ENCODE data around the gene BMAL2.

The BMAL2 gene, protein sequence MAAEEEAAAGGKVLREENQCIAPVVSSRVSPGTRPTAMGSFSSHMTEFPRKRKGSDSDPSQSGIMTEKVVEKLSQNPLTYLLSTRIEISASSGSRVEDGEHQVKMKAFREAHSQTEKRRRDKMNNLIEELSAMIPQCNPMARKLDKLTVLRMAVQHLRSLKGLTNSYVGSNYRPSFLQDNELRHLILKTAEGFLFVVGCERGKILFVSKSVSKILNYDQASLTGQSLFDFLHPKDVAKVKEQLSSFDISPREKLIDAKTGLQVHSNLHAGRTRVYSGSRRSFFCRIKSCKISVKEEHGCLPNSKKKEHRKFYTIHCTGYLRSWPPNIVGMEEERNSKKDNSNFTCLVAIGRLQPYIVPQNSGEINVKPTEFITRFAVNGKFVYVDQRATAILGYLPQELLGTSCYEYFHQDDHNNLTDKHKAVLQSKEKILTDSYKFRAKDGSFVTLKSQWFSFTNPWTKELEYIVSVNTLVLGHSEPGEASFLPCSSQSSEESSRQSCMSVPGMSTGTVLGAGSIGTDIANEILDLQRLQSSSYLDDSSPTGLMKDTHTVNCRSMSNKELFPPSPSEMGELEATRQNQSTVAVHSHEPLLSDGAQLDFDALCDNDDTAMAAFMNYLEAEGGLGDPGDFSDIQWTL

DNA sequence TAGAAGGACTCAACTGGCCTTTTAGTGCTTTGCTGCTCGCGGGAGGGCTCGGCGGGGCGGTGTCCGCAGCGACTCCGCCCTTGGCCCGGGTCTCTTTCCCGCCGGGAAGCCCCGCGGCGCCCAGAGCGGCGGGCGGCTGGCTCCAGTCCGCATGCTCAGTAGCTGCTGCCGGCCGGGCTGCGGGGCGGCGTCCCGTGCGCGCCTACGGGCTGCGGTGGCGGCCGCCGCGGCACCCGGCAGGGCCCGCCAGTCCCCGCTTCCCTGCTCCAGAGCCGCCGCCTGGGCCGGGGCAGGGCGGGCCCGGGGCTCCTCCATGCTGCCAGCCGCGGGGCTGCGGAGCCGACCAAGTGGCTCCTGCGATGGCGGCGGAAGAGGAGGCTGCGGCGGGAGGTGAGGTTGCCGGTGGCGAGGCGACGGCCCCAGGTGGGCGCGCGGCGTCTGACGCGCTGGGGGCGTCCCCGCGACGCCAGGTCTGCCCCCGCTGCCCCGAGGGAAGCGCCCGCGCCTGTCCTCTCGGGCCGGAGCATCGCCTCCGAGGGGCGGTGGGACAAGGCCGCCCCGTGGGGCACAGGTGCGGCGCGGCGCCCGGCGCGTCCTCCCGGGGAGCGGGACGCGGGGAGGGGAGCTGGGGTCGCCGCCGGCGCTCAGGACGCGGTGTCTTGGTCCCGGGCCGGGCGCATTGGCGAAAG is at the start of gene BMAL2:
Gene BMAL2 (plus strand): TSS at position 123 of the 689 bp plus-strand sequence. CDS start 237 bp downstream, at position 360.
- DNase-seq = peak; percentile 42

DNA sequence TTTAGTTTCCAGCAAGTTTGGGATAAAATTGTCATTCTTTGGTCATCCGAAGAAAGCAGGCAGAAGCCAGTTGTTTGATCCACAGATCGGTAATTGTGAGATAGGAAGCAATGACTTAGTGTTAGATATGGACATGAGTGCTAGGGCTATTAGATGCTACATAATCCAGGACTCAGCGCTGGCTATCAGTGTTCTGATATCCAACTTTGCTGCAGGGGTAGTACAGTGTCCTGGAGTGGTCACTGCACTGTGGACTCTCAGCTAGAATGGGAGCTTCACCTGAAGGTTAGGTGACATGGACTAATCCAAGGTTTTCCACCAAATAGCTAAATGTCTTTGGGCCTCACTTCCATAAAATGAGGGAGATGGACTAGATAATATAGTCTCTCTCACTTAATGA is 48.6 kb upstream of the BMAL2 start:
- no peak for DNase-seq

GRCh38 chr12:27284751-27285150 is 47.9 kb upstream of the BMAL2 start:
- no peak for DNase-seq

DNA sequence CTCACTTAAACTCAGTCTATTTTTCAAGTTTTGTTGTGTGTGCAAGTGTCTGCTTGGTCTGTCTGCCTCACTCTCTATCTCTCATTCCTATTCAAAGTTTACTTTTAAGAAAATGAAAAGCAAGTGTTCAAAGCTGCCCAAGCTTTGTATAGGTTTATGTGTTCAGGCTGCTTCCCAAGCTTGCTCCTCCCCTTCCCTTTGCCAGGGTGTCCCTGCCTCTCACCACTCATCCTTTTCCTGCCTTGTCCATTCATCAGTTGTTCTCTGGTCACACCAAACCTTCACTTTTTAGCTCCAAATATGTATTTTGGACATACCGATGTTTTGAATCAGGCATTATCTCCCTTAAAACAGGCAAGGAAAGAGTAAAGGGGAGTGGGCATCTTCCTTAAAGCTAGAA is 47.2 kb upstream of the BMAL2 start:
- no peak for DNase-seq

- DNase-seq = no peak
Observed at GRCh38 chr12:27289414-27289813, 43.2 kb upstream of the BMAL2 start.

DNA sequence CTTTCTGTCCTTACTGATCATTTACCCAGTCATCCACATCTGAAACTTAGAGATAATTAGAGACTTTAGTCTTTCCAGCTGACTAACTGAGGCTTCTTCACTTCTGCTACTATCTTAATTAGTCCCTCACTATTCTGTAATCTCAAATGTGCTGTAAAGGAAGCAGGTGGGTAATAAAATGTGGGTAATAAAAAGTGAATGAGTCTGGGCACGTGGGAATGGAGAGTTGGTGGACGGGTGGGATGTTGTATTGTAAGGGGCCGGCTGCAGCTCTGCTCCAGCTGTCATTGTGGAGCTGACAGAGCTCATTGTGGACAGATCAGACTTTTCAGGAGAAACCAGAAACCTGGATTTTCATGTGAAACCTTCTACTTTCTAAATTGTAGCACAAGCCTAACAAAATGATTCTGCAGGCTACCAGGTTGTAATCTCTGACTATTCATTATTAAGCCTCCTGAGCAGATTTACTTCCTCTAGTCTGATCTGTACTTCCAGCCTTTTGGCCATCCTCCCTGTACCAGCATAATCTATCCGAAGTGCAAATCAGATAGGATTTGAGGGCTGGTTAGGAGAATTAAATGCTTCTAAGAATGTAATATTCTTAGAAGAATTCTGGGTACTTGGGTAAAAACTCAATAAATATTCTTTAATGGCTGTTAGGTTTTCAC is 42.0 kb upstream of the BMAL2 start:
- no peak for DNase-seq

- DNase-seq = no peak
Observed at GRCh38 chr12:27291862-27292261, 40.8 kb upstream of the BMAL2 start.

DNA sequence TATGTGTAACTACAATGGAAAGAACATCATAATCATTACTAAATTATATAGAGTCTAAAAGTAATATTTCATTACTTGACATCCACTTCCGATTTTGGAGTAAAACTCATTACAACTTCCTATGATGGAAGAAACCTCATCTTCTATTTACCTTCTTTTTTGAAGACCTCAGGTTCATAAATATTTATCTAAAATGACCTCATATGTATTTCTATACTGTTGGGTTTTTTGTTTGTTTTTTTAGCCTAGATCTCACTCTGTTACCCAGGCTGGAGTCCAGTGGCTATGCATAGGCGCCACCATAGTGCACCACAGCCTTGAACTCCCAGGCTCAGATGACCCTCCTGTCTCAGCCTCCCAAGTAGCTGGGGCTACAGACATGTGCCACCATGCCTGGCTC is 39.9 kb upstream of the BMAL2 start:
- DNase-seq = no peak

GRCh38 chr12:27293463-27293862 is 39.2 kb upstream of the BMAL2 start:
- peak; percentile 30 for DNase-seq

DNA sequence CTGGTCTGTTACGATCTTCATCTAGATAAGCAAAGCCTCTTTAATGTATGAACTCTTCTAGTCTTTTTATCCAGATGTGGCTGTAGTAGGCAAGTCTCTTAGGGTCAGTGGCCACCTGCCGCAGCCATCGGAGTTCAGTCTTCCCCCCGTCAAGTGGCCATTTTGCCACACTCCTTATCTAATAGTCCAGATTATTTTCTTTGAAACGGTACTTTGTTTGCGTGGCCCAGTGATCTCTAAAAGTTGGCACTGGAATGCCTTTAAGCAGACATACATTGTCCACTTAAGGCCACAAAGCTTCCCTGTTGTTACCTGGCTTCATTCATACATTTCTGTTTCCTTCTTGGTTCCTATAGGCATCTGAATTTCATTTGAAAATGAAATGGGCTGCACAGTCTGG is 36.0 kb upstream of the BMAL2 start:
- DNase-seq = no peak

GRCh38 chr12:27297566-27297965 is 35.1 kb upstream of the BMAL2 start:
- no peak for DNase-seq

DNA sequence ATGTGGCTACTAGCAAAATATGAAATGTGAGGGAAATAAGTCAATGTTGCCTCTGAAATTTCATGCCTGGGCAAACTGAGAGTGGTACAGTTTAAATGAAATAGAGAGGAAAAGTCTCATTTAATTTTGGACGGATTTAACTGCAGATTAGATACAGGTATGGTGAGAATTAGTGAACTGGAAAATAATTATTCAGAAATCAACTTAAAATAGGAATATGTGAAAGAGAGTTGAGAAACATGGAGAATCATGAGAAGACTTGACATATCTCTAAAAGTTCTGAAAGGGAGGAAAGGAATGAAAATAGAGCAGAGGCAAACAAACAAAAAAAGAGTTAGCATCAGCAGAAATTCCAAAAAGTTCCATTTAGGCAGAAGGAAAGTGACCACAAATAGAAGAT is 33.5 kb upstream of the BMAL2 start:
- DNase-seq = no peak

DNA sequence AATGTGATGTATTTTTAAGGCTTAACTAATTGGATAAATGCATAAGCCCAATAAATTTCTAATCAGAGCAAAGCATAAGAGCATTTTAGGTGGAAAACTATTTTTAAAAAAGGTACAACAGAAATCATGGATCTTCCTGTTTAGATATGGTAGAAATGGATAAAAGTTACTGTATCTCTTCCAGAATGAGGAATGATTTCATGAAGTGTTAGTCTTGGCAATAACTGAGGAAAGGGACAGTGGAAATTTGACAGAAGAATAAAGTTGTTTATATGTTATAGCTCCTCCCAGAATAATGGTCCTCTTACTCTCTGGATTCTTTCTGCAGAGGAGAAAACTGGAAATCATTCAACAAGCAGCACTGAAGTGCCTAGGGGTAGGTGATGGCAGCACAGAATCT is 32.4 kb upstream of the BMAL2 start:
- DNase-seq = no peak

GRCh38 chr12:27303139-27304111 is 29.2 kb upstream of the BMAL2 start:
- DNase-seq = no peak

- no peak for DNase-seq
Observed at GRCh38 chr12:27304856-27305255, 27.8 kb upstream of the BMAL2 start.

DNA sequence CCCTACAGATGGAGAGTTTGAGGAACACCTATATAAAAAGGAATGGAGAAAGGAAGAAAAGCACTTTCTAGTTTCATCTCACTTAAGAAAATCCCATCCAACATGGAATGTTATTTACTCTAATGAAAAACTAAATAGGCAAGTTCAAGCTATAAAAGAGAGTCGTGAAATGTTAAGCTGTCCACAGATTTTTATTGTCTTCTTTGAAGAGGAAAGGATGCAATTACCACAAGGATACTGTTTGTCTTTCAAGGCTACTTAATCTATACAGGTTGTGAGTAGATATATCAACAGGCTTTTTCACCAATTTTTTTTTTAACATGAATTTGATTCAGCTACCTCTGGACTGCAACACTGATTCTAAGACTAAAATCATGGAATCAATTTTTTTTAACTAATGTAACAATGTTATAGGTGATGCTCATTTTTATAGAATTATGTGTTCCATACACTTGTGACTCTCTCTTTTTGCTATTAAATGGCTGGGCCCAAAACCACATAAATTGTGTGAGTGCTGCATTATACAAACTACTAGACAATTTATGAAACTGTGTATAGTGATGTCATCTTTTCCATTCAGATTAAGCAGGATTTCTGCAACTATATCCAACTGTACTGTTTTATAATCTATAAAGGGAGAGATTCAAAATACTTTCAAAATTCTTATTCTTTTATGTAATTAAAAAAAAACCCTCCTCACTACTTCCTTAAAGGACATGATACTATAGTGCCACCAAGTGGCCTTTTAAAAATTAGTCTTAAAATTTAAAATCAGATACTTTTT is 26.8 kb upstream of the BMAL2 start:
- peak; percentile 39 for DNase-seq

GRCh38 chr12:27309293-27309994 is 23.2 kb upstream of the BMAL2 start:
- DNase-seq = no peak

DNA sequence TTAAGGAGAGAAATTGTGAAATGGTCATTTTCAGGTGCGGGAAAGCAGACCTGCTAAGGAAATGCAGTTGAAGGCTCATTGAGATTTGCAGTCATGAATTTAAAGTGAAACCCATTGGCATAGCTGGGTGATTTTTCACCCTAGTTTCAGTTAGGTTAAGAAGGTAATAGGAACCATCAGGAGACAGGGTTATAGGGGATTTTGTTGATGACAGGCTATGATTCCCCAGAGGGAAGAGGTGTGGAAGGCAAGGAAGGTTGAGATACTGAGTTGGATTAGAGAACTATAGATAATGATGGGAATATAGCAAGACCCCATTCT is 22.7 kb upstream of the BMAL2 start:
- DNase-seq = no peak

GRCh38 chr12:27316947-27317346 is 15.7 kb upstream of the BMAL2 start:
- no peak for DNase-seq

- DNase-seq = no peak
Observed at GRCh38 chr12:27319409-27319808, 13.2 kb upstream of the BMAL2 start.

DNA sequence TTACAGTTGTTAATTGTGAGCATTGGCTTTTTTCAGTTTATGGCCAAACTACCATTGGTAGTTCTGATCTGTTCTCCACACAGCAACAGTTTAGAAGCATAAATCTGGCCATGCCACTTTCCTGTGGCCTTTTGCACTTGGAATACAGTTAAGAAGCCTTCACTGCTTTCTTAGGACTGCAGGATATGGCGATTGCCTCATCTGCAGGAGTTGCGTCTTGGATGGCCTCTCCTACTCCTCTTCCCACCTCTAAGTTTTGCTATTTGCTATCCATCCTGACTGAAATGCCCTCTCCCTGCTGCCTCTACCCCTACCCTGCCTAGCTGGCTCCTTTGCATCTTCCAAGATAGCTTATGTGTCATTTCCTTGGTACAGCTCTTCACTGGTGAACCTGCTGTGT is 12.8 kb upstream of the BMAL2 start:
- no peak for DNase-seq
